ENCODE results near the gene RBL1.
"Not testable (repeated sequence)": the region's sequence is repeated elsewhere in the genome, so short reads cannot be mapped to it uniquely, and the experiment has no call there.

Gene RBL1

GRCh38 chr20:37072293-37073196, 23.3 kb downstream of the RBL1 start:
- DNase-seq (ENCODE audit: low read depth in 2 of 2) = no peak

- DNase-seq (ENCODE audit: low read depth in 2 of 2) = peak in 1 of 2 donors; percentile 15
These were observed 24.3 kb downstream of the RBL1 start for GRCh38 chr20:37071481-37071911.

DNA sequence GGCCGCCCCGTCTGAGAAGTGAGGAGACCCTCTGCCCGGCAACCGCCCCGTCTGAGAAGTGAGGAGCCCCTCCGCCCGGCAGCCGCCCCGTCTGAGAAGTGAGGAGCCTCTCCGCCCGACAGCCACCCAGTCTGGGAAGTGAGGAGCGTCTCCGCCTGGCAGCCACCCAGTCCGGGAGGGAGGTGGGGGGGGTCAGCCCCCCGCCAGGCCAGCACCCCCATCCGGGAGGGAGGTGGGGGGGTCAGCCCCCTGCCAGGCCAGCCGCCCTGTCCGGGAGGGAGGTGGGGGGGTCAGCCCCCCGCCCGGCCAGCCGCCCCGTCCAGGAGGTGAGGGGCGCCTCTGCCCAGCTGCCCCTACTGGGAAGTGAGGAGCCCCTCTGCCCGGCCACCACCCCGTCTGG, 26.2 kb downstream of the RBL1 start:
- not testable (repeated sequence) for DNase-seq (ENCODE audit: low read depth in 2 of 2)

DNA sequence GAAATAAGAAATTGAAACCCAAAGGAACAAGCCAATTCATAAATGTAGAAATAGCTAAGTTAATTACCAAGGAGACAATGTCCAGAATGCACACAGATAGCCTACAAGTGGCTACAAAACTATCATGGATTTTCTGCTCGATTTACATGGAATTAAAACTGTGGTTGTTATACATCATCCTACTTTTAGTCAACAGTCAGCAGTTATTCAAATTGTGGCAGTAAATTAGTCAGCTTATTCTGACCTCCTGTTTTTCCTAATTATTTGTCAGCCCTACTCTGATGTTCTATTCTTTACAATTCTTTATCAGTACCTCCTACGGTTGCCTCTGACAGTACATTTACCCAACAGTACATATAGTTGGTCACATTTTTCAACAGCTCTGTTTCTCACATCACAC, 29.6 kb downstream of the RBL1 start:
- no peak for DNase-seq (ENCODE audit: low read depth in 2 of 2)

DNA sequence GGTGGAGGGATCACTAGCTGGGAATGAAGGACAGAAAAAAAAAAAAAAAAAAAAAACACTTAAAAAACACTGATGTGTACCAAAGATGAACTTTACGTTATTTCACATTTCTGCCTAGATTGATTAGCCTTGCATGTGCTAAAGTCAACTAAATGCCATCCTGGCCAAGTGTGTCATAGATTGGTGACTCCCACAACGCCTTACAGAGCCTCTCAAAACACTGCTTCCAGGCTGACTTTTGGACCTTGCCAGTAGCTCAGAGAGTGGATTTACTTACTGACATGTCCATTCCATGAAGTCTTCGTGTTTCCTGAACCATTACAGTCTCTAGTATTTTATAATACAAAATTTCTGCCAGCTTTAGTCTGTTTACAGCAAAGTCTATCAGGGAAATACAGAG, 40.5 kb downstream of the RBL1 start:
- DNase-seq (ENCODE audit: low read depth in 2 of 2) = no peak

DNA sequence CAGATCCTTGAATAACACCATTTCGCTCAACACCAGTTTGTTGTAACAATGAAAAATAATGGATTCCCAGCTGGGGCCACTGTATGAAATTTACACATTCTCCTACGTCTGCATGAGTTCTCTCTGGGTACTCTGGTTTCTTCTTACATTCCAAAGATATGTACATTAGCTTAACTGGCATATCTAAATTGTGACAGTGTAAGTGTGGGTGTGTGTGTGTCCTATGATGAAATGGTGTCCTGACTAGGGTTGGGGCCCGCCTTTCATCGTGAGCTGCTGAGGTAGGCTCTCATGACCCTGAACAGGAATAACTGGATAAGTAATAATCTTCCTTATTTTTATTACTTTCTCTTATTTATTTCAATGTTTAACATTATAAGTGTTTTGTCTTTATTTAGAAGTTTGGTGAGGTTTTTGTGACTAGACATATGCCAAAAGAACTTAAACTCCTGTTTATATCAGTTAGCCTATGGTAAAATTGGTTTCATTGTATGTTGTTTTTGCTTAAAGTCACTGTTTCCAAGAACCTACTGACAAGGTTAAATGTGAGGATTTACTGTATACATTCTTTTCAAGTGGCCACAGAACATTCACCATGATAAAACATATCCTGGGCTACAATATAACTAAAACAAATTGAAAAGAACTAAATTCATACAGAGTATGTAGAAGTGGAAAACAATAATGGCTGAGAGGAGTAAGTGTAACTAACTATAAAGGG, 42.4 kb downstream of the RBL1 start:
- DNase-seq (ENCODE audit: low read depth in 2 of 2) = no peak

GRCh38 chr20:37042986-37043972, 52.5 kb downstream of the RBL1 start:
- no peak for DNase-seq (ENCODE audit: low read depth in 2 of 2)

DNA sequence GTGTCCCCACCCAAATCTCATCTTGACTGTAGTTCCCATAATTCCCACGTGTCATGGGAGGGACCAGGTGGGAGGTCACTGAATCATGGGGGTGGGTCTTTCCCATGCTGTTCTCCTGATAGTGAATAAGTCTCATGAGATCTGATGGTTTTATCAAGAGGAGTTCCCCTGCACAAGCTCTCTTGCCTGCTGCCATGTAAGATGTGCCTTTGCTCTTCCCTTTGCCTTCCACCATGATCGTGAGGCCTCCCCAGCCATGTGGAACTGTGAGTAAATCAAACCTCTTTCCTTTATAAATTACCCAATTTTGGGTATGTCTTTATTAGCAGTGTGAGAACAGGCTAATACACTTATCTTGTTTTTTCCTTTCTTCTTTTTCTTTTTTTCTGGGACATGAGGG, 56.4 kb downstream of the RBL1 start:
- not testable (repeated sequence) for DNase-seq (ENCODE audit: low read depth in 2 of 2)

GRCh38 chr20:37032077-37032476, 63.7 kb downstream of the RBL1 start:
- DNase-seq (ENCODE audit: low read depth in 2 of 2) = no peak

DNA sequence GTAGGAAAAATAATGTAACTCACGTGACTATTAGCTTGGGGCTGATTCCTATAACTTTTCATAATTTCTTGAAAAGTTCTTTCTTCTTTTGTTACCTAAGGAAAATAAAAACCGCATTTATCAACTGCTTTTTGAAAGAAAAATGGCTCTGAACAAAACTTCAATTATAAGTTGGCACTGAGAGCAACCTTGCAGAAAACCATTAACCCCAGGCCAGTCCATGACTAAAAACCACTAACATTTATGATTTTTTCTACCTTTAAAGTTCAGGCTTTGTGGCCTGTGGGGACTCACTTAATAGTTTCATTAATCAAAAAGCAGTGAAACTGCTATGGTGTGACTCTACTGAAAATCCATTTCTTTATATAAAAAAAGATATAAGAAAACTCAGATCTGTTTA, 75.2 kb downstream of the RBL1 start:
- no peak for DNase-seq (ENCODE audit: low read depth in 2 of 2)

GRCh38 chr20:37012631-37013030, 83.2 kb downstream of the RBL1 start:
- not testable (repeated sequence) for DNase-seq (ENCODE audit: low read depth in 2 of 2)

GRCh38 chr20:37011858-37012257, 83.9 kb downstream of the RBL1 start:
- DNase-seq (ENCODE audit: low read depth in 2 of 2) = not testable (repeated sequence)

- DNase-seq (ENCODE audit: low read depth in 2 of 2) = no peak
These were observed 84.7 kb downstream of the RBL1 start for GRCh38 chr20:37011147-37011546.

DNA sequence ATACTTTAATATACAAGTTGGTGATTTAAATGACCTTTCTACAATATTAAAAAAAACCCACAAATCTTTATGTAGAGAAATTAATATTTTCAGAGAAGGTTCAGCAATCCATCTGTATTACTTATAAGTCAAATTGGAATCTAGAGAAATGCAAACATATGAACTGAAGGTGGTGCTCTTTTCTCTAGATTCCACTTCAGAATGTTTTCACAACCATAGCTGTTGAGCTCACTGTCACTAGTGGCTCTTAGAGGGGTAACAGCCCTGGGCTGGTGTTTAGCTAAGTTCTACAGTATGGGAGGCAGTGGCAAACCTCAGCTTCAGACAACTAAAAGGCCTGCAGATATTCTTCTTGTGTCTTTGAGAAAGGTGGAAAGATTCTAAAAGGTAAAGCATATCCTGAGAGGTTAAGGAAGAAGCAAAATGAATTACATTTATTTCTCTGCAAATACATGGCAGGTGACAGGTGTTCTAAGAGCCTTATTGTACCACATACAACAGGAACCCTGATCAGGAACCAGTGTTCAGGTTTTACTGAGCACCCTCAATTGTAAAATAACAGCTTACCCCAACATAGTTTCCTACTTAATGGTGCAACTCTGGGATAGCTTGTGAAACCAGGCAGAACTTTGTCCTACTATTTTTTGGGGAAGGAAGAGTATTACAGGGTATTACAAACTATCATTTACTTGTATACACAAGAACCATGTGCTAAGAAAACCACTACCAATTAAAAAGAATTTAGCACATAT, 87.7 kb downstream of the RBL1 start:
- DNase-seq (ENCODE audit: low read depth in 2 of 2) = no peak

DNA sequence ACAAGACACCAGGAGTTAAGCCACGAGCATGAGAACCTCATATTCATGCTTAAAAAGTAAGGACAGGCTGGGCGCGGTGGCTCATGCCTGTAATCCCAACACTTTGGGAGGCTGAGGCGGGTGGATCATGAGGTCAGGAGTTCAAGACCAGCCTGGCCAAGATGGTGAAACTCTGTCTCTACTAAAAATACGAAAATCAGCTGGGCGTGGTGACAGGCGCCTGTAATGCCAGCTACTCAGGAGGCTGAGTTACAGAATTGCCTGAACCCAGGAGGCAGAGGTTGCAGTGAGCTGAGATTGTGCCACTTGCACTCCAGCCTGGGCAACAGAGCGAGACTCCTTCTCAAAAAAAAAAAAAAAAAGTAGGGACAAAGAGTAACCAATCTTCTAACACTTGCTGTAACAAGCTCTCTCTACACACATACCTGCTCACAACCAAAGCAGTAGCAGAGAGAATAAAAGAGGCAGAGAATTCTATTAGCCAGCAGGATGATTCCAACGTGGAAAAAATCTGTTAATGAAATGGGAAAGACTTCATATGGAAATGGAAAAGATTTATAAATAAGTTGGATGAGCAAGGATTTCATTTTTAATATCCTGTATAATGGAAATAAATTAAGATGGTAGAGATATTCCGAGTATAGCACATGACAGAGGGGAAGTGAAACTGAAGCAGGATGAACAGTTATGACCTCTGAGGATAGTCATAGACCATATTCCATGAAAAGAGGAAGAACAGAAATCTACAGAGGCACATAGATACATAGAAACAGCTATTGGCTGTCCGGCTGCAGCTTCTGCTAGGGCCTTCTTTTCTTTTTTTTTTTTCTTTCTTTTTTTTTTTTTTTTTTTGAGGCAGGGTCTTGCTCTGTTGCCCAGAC, 90.5 kb downstream of the RBL1 start:
- DNase-seq (ENCODE audit: low read depth in 2 of 2) = not testable (repeated sequence)

GRCh38 chr20:37001634-37002033, 94.2 kb downstream of the RBL1 start:
- not testable (repeated sequence) for DNase-seq (ENCODE audit: low read depth in 2 of 2)

DNA sequence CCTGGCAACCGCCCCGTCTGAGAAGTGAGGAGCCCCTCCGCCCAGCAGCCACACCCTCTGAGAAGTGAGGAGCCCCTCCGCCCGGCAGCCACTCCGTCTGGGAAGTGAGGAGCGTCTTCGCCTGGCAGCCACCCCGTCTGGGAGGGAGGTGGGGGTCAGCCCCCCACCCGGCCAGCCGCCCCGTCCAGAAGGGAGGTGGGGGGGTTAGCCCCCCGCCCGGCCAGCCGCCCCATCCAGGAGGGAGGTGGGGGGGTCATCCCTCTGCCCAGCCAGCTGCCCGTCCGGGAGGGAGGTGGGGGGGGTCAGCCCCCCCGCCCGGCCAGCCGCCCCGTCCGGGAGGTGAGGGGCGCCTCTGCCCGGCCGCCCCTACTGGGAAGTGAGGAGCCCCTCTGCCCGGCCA, 95.6 kb downstream of the RBL1 start:
- not testable (repeated sequence) for DNase-seq (ENCODE audit: low read depth in 2 of 2)

- DNase-seq (ENCODE audit: low read depth in 2 of 2) = no peak
These were observed 97.1 kb downstream of the RBL1 start for GRCh38 chr20:36998652-36999051.

GRCh38 chr20:36997121-36997520, 98.7 kb downstream of the RBL1 start:
- no peak for DNase-seq (ENCODE audit: low read depth in 2 of 2)

DNA sequence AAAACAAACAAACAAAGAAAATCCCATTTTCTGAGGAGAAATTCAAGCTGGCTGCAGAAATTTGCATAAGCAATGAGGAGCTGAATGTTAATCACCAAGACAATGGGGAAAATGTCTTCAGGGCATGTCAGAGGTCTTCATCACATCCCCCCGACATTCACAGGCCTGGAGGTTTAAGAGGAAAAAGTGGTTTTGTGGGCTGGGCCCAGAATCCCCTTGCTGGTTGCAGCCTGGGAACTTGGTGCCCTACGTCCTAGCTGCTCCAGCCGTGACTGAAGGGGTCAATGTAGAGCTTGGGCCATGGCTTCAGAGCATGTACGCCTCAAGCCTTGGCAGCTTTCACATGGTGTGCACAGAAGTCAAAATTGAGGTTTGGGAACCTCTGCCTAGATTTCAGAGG, 101.6 kb downstream of the RBL1 start:
- not testable (repeated sequence) for DNase-seq (ENCODE audit: low read depth in 2 of 2)

Measured in stimulated activated CD4-positive, alpha-beta T cell treated with anti-CD3 and anti-CD28 coated beads, Interleukin-1b, Interleukin-23, amount 100 ng/mL, for 4 hours (primary cell).